Measurements from ENCODE around the gene XIST. TPM values are rescaled to one million over a fixed set of nuclear protein-coding genes. Genes with fewer than 3 reads are reported as not detected.
A peak's percentile ranks its signal among the peaks of the same experiment; 100 is the strongest.
"Not testable (repeated sequence)": the region's sequence is repeated elsewhere in the genome, so short reads cannot be mapped to it uniquely, and the experiment has no call there.

Gene XIST
- not detected for total RNA-seq

GRCh38 chrX:73852467-73852866 is at the start of gene XIST:
Gene XIST (minus strand): TSS chrX:73852714.
- POLR2A ChIA-PET, result no interaction called here
- intact Hi-C loops (cut with micrococcal nuclease), result loop anchor here (10.0 kb wide), 1 partner anchor 702 kb away; no protein-coding TSS in a partner anchor
- H3K4me3 Mint-ChIP-seq, result no peak within 1 kb of the TSS

GRCh38 chrX:73898315-73898714 is 45.8 kb upstream of the XIST start:
- DNase-seq; POLR2A ChIA-PET; H3K4me1 Mint-ChIP-seq (ENCODE audit: low read depth); H3K4me3 Mint-ChIP-seq; H3K27ac Mint-ChIP-seq; H3K27me3 Mint-ChIP-seq; H3K36me3 Mint-ChIP-seq; CTCF ChIA-PET; H3K9me3 Mint-ChIP-seq; intact Hi-C loops (cut with micrococcal nuclease): not testable (repeated sequence)

More at GRCh38 chrX:73852467-73852866, at the start of gene XIST:
- Mint-ChIP-seq H3K27ac (no peak within 1 kb of the TSS), H3K27me3 (no peaks in the 10 kb centered on the region), H3K36me3 (no peaks in the 10 kb centered on the region), H3K4me1 (ENCODE audit: low read depth) (no peaks in the 10 kb centered on the region), H3K9me3 (no peaks in the 10 kb centered on the region)
- DNase-seq, result no peak
- CTCF ChIA-PET, result interaction anchor here (5.4 kb wide), 1 partner anchor 163 kb away, joined by 58 read pairs; no protein-coding TSS in a partner anchor

- POLR2A ChIA-PET; H3K4me3 Mint-ChIP-seq; CTCF ChIA-PET; H3K36me3 Mint-ChIP-seq; H3K4me1 Mint-ChIP-seq (ENCODE audit: low read depth); H3K9me3 Mint-ChIP-seq; H3K27ac Mint-ChIP-seq; intact Hi-C loops (cut with micrococcal nuclease); H3K27me3 Mint-ChIP-seq: not testable (repeated sequence)
- DNase-seq, result peak; percentile 8
Observed at GRCh38 chrX:73892515-73893090, 40.1 kb upstream of the XIST start.

- POLR2A ChIA-PET; CTCF ChIA-PET; H3K4me1 Mint-ChIP-seq (ENCODE audit: low read depth); H3K36me3 Mint-ChIP-seq; H3K27ac Mint-ChIP-seq; H3K4me3 Mint-ChIP-seq; H3K27me3 Mint-ChIP-seq; intact Hi-C loops (cut with micrococcal nuclease); DNase-seq: not testable (repeated sequence)
- peaks cover 13% of the 10 kb centered on the region for H3K9me3 Mint-ChIP-seq
Observed at GRCh38 chrX:73882260-73882659, 29.7 kb upstream of the XIST start.

- CTCF ChIA-PET, result no interaction called here
Observed at GRCh38 chrX:73877687-73878086, 25.2 kb upstream of the XIST start.

GRCh38 chrX:73876911-73877310 is 24.4 kb upstream of the XIST start:
- Mint-ChIP-seq H3K4me1 (ENCODE audit: low read depth) (peaks cover 2% of the 10 kb centered on the region), H3K4me3 (no peak overlapping the region), H3K27ac (no peak overlapping the region), H3K9me3 (peaks cover 13% of the 10 kb centered on the region), H3K27me3 (no peaks in the 10 kb centered on the region), H3K36me3 (no peaks in the 10 kb centered on the region)
- POLR2A ChIA-PET, result no interaction called here
- intact Hi-C loops (cut with micrococcal nuclease), result no loop called here
- DNase-seq, result no peak
- CTCF ChIA-PET, result no interaction called here

More at GRCh38 chrX:73877687-73878086, 25.2 kb upstream of the XIST start:
- no peak for DNase-seq
- Mint-ChIP-seq H3K4me1 (ENCODE audit: low read depth) (no peaks in the 10 kb centered on the region), H3K9me3 (peaks cover 13% of the 10 kb centered on the region), H3K27me3 (no peaks in the 10 kb centered on the region), H3K36me3 (no peaks in the 10 kb centered on the region), H3K4me3 (no peak overlapping the region), H3K27ac (no peak overlapping the region)
- intact Hi-C loops (cut with micrococcal nuclease), result no loop called here
- POLR2A ChIA-PET, result no interaction called here

- Mint-ChIP-seq H3K27ac (no peak overlapping the region), H3K4me3 (no peak overlapping the region), H3K4me1 (ENCODE audit: low read depth) (peaks cover 6% of the 10 kb centered on the region), H3K36me3 (no peaks in the 10 kb centered on the region), H3K9me3 (no peaks in the 10 kb centered on the region), H3K27me3 (no peaks in the 10 kb centered on the region)
- POLR2A ChIA-PET, result no interaction called here
- CTCF ChIA-PET, result no interaction called here
- DNase-seq, result no peak
- intact Hi-C loops (cut with micrococcal nuclease), result no loop called here
Observed at GRCh38 chrX:73868916-73869315, 16.4 kb upstream of the XIST start.

- H3K9me3 Mint-ChIP-seq, result no peaks in the 10 kb centered on the region
- ChIA-PET POLR2A (no interaction called here), CTCF (no interaction called here)
- intact Hi-C loops (cut with micrococcal nuclease), result no loop called here
- H3K4me3 Mint-ChIP-seq, result no peak overlapping the region
- H3K36me3 Mint-ChIP-seq, result no peaks in the 10 kb centered on the region
- no peaks in the 10 kb centered on the region for H3K27me3 Mint-ChIP-seq
- no peak for DNase-seq
- no peak overlapping the region for H3K27ac Mint-ChIP-seq
- H3K4me1 Mint-ChIP-seq (ENCODE audit: low read depth), result peaks cover 6% of the 10 kb centered on the region
Observed at GRCh38 chrX:73867144-73867543, 14.6 kb upstream of the XIST start.

- CTCF ChIA-PET, result no interaction called here
- H3K9me3 Mint-ChIP-seq, result peaks cover 12% of the 10 kb centered on the region
Observed at GRCh38 chrX:73863852-73864251, 11.3 kb upstream of the XIST start.

GRCh38 chrX:73863268-73863667 is 10.8 kb upstream of the XIST start:
- CTCF ChIA-PET, result no interaction called here
- no peak overlapping the region for H3K4me3 Mint-ChIP-seq
- no peaks in the 10 kb centered on the region for H3K36me3 Mint-ChIP-seq
- intact Hi-C loops (cut with micrococcal nuclease), result no loop called here
- H3K27me3 Mint-ChIP-seq, result no peaks in the 10 kb centered on the region
- peaks cover 12% of the 10 kb centered on the region for H3K9me3 Mint-ChIP-seq
- DNase-seq, result no peak
- H3K27ac Mint-ChIP-seq, result no peak overlapping the region
- no peaks in the 10 kb centered on the region for H3K4me1 Mint-ChIP-seq (ENCODE audit: low read depth)
- POLR2A ChIA-PET, result no interaction called here

More at GRCh38 chrX:73863852-73864251, 11.3 kb upstream of the XIST start:
- intact Hi-C loops (cut with micrococcal nuclease), result no loop called here
- no peaks in the 10 kb centered on the region for H3K27me3 Mint-ChIP-seq
- no peaks in the 10 kb centered on the region for H3K4me1 Mint-ChIP-seq (ENCODE audit: low read depth)
- no peaks in the 10 kb centered on the region for H3K36me3 Mint-ChIP-seq
- no peak overlapping the region for H3K4me3 Mint-ChIP-seq
- POLR2A ChIA-PET, result no interaction called here
- DNase-seq, result no peak
- no peak overlapping the region for H3K27ac Mint-ChIP-seq

GRCh38 chrX:73859622-73860021 is 7.1 kb upstream of the XIST start:
- DNase-seq, result no peak
- intact Hi-C loops (cut with micrococcal nuclease), result loop anchor here (10.0 kb wide), 1 partner anchor 695 kb away; no protein-coding TSS in a partner anchor
- ChIA-PET CTCF (interaction anchor here (3.1 kb wide), 1 partner anchor 156 kb away, joined by 12 read pairs; no protein-coding TSS in a partner anchor), POLR2A (no interaction called here)
- no peaks in the 10 kb centered on the region for H3K36me3 Mint-ChIP-seq
- H3K4me3 Mint-ChIP-seq, result no peak overlapping the region
- no peaks in the 10 kb centered on the region for H3K27me3 Mint-ChIP-seq
- H3K4me1 Mint-ChIP-seq (ENCODE audit: low read depth), result no peaks in the 10 kb centered on the region
- H3K9me3 Mint-ChIP-seq, result peaks cover 12% of the 10 kb centered on the region
- no peak overlapping the region for H3K27ac Mint-ChIP-seq

- DNase-seq, result peak; percentile 66
- peaks cover 12% of the 10 kb centered on the region for H3K9me3 Mint-ChIP-seq
- POLR2A ChIA-PET, result no interaction called here
- H3K4me3 Mint-ChIP-seq, result no peak overlapping the region
- intact Hi-C loops (cut with micrococcal nuclease), result loop anchor here (1.0 to 10.0 kb wide), 4 partner anchors 160 to 699 kb away; no protein-coding TSS in a partner anchor
- H3K36me3 Mint-ChIP-seq, result no peaks in the 10 kb centered on the region
- no peaks in the 10 kb centered on the region for H3K4me1 Mint-ChIP-seq (ENCODE audit: low read depth)
- no peaks in the 10 kb centered on the region for H3K27me3 Mint-ChIP-seq
- CTCF ChIA-PET, result interaction anchor here (0.7 to 5.4 kb wide), 3 partner anchors 160 to 614 kb away, joined by 3 to 58 read pairs (median 3); no protein-coding TSS in a partner anchor
- no peak overlapping the region for H3K27ac Mint-ChIP-seq
Observed at GRCh38 chrX:73855546-73855945, 3.0 kb upstream of the XIST start.

GRCh38 chrX:73852022-73852421 is 492 bp downstream of the XIST start:
- POLR2A ChIA-PET, result no interaction called here
- H3K4me1 Mint-ChIP-seq (ENCODE audit: low read depth), result no peaks in the 10 kb centered on the region
- CTCF ChIA-PET, result no interaction called here
- no peaks in the 10 kb centered on the region for H3K36me3 Mint-ChIP-seq
- H3K4me3 Mint-ChIP-seq, result no peak overlapping the region
- no peaks in the 10 kb centered on the region for H3K27me3 Mint-ChIP-seq
- H3K27ac Mint-ChIP-seq, result no peak overlapping the region
- intact Hi-C loops (cut with micrococcal nuclease), result loop anchor here (10.0 kb wide), 1 partner anchor 703 kb away; no protein-coding TSS in a partner anchor
- no peak for DNase-seq
- no peaks in the 10 kb centered on the region for H3K9me3 Mint-ChIP-seq
